Lower leg skin (tissue), 3 donors: ENCODE measurements around the gene JAG2.

Experiments used
- CTCF ChIP-seq, 3 donors: fragments of 450-650 bp; IDR thresholded peaks; one replicate each; pipeline ENCODE4 v1.5.1; 2016; ENCODE audit warnings: antibody characterized with exemption in 3 of 3, mild to moderate bottlenecking in 3 of 3, moderate library complexity in 2 of 3
- POLR2A ChIP-seq, 2 donors: fragments of 450-650 bp; IDR thresholded peaks; one replicate each; pipeline ENCODE4 v1.6.1; 2016 to 2017; ENCODE audit warnings: antibody characterized with exemption in 2 of 2, mild to moderate bottlenecking in 1 of 2, moderate library complexity in 1 of 2

- no peak for TF ChIP-seq CTCF (IDR thresholded peaks at IDR 0.05)
- TF ChIP-seq POLR2A (IDR thresholded peaks at IDR 0.05) = no peak
Observed at GRCh38 chr14:105120056-105120455, 48.5 kb downstream of the JAG2 start.
